ENCODE measurements around the gene LMO4.

- TF ChIP-seq CTCF (IDR thresholded peaks at IDR 0.05) (peak in 1 of 3 experiments; percentile 30), POLR2A (IDR thresholded peaks at IDR 0.05) (no peak)
These were observed 6.7 kb downstream of the LMO4 start for GRCh38 chr1:87335175-87335884.

Data from vagina (tissue), 2 donors.